Inflammatory macrophage (primary cell): Measurements from ENCODE around the gene FAM120AOS.

Source experiments
- DNase-seq, 2 donors: peaks; one replicate each; pipeline ENCODE4 v3.0.0-alpha.2; 2020 to 2022
- total RNA-seq, 18 experiments: gene quantifications; one replicate each; lab custom pipeline; 2026; ENCODE audit warnings: mixed read lengths in 6 of 18, inconsistent platforms in 2 of 18; lab: John Stamatoyannopoulos, UW

Gene FAM120AOS
- total RNA-seq, result 35.4 to 69.9 (median 52.4) reads per million in 18 experiments

DNA sequence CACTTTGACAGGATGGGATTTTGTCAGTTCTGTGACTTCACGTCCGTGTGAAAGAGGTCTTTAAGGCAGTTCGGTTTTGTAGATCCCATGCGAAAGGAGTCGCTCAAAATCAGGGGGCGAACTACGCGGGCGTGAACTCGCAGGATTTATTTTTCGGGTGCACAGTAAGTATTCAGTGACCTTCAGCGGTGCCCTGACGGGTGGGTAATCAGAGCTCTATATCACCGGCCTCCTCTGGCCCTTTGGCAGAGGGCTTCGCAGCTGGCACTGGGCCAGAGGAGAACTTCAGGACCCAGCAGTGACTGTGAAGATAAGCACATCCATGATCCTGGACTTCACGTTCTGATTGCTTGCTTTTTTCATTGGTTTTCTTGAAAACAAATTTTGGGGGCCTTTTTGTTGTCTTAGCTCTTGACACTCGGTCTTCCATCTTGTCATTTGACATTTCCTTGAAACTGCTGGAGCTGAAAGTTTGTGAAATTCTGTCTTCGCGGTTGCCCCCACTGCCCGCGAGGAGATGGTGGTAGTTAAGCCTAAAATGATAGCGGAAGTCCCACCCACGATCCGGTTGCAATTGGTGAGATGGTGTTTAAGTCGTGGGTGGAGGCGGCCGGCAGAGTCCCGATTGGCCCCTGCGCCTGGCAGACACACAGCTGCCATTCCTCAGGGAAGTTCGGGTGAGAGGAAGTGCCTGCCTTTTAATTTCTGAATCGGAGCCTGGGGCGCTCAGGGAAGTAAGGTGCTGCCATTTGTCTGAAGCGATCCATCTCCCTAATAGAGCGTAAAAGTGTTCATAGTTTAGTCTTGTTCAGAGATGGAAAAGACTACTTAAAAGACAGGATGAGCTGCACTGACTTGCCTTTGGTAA is at the start of gene FAM120AOS:
TSS of gene FAM120AOS (minus strand) at position 535 of the 868 bp plus-strand sequence. CDS start 872 bp downstream, outside the sequence.
- peak; percentile 96 to 99 for DNase-seq

GRCh38 chr9:93501406-93501805 is 48.0 kb upstream of the FAM120AOS start:
- no peak for DNase-seq

DNA sequence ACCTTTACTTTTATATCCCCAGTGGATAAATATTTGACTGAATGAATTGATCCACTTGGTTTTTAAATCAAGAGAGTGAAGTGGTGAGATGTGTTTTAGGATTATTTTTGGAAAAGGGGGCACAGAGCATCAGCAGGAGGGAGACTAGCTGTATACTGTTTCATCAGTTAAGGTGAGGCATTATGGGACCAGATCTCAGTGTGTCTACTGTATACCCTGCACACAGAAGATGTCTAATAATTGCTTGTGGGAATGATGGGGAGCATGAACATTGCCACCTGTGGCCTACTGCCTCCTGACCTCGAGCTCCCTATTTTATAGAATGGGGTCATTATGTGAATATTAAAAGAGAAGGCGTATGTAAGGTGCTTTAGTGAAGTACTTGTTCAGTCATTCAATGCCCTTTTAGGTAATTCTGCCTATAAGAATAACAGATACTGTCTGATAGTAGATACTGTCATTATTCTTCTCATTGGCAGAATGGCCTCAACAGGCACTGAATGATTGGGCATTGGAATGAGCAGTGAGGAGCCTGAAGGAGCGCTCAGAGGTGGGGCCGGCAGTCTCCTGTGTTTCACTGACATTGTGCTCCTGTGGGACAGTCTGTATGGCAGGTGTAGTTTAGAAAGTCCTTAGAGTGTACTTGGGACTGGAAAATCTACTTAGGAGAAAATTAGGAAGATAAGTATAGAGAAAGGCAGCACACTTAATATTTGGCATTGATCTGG is 47.4 kb upstream of the FAM120AOS start:
- no peak for DNase-seq

- DNase-seq, result no peak
Measured at GRCh38 chr9:93496285-93496684, 42.9 kb upstream of the FAM120AOS start.

- DNase-seq, result no peak
Measured at GRCh38 chr9:93493949-93494348, 40.6 kb upstream of the FAM120AOS start.

GRCh38 chr9:93492327-93492726 is 38.9 kb upstream of the FAM120AOS start:
- no peak for DNase-seq

- DNase-seq, result no peak
Measured at GRCh38 chr9:93491593-93492232, 38.3 kb upstream of the FAM120AOS start.

DNA sequence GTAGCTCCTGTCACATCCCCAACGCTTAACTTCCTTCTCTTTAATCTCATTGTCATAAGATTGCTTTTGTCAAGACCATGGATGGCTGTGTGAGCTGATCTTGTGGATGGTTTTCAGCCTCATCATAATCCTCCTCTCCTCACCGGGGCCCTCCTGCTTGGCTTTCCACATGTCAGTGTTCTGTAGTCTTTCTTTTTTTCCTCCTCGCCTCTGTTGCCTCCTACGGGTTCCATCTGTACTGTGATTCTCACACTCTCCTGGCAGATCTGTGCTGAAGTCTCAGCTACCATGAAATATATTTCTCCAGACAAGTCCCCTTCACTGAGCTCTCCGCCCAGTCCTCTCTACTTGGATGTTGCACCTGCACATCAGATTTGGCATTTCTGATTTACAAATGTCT is 34.9 kb upstream of the FAM120AOS start:
- no peak for DNase-seq

- DNase-seq, result no peak
Measured at GRCh38 chr9:93486268-93486667, 32.9 kb upstream of the FAM120AOS start.

DNA sequence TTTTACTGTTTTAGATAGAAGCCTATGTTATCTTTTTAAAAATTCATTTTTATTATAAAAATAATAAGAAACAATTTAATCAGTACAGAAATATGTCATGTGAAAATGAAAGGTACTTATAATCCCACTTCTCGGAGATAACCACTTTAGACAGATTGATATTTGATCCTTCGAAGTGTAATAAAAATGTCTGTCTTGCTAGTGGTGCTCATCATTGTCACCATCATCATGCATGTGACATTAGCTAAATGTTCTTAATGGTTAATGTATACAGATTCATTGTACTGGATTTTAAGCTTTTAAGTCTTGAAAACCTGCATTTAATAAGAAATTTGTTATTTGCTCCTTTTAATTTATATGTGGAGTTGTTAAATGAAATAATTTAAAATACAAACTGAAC is 30.1 kb upstream of the FAM120AOS start:
- DNase-seq, result no peak

- DNase-seq, result no peak
Measured at GRCh38 chr9:93480728-93481324, 27.4 kb upstream of the FAM120AOS start.

DNA sequence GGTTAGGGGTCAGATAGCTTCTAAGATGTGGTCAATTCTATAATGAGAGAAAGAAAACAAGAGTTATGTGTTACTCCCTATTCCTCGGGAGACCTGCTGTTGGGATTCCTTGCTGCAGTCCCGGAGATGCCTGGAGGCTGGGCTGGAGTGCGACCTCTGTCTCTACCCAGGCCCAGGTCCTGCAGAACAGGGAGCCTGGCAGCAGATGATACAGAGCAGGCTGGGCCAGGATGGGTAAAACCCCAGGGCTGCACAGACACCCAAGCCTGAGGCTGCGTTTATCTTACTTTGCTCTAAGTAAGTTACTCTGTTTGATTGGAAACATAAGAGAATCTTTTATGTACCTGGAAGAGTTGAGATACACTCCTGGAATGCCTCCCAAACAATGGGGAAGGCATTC is 26.9 kb upstream of the FAM120AOS start:
- no peak for DNase-seq

DNA sequence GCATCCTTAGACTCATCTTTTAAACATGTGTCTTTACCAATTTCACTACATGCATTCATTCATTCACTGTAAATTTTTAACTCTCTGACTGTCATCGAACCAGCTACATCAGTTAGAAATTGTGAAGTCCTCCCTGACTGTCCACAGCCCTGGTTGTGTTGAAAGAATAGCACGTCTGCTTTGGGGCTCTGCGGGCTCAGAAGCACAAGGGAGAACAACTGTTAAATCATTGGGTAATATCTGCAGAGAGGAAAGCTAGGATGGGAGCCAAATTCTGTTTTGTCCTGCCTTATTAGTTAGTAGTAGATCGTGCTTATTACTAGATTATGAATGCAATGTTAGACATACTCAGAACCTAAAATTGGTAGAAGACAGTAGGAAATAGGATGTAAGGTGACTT is 26.3 kb upstream of the FAM120AOS start:
- DNase-seq, result no peak

DNA sequence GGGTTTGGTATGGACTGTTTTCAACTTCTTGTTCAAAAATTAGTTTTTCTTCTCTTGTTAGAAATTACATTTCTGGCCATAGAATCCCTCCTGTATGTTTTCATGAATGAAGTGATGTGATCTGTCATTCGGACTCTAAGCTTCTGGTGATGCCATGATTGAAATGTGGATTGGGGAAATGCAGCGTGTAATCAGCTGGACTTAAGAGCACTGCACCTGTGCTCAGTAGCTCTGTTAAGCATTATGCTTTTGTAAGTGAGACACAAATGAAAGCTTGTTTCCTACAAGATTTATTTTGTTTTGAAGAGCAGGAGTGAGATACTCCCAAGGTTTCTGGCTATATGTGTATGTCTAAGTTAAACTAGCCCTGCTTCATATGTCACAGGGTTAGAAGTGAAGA is 24.0 kb upstream of the FAM120AOS start:
- DNase-seq, result no peak

DNA sequence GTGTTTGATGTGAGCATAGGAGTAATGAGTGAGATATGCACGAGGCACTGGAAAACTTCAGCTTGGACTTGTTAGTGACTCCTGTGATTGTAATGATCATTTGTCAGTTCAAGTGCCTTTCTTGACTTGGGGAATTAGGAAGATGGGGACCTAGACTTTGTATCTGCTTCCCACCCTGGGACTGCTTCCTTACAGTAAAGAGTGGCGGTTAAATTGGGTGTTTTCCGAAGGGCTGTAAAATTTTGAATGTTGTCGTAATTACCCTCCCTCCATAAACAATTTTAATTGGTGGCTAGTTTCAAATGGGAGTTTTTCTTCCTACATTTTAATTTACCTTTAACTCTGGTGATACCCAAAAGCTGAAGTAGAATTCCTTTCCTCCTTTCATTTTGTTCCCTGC is 23.5 kb upstream of the FAM120AOS start:
- no peak for DNase-seq

- no peak for DNase-seq
Measured at GRCh38 chr9:93475856-93476255, 22.5 kb upstream of the FAM120AOS start.

- no peak for DNase-seq
Measured at GRCh38 chr9:93475108-93475507, 21.7 kb upstream of the FAM120AOS start.

DNA sequence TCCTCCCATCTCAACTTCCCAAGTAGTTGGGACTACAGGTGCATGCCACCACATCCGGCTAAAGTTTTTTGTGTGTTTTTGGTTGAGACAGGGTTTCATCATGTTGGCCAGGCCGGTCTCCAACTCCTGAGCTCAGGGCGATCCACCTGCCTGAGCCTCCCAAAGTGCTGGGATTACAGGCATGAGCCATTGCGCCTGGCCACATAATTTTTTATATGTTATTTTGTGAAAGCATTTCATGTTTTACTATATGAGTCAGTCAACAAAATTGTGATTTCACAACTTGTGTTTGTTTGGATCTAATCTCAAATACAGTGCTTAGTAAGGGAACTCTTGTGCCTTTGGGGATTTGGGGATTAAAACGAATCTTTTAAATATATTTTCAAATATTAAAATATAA is 20.0 kb upstream of the FAM120AOS start:
- no peak for DNase-seq

DNA sequence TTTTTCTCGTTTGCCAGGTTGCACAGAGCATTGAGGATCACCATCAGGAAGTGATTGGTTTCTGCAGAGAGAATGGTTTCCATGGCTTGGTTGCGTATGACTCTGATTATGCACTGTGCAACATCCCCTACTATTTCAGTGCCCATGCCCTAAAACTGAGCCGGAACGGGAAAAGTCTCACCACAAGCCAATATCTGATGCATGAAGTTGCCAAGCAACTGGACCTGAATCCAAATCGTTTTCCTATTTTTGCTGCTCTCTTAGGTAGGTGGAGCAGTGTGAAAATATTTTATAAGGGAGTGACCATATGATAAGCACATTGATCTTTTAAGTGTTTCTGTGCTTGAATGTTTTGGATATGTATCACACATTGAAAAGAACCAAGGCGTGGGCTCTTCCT is 17.7 kb upstream of the FAM120AOS start:
- DNase-seq, result no peak

- DNase-seq, result no peak
Measured at GRCh38 chr9:93470391-93470790, 17.0 kb upstream of the FAM120AOS start.

DNA sequence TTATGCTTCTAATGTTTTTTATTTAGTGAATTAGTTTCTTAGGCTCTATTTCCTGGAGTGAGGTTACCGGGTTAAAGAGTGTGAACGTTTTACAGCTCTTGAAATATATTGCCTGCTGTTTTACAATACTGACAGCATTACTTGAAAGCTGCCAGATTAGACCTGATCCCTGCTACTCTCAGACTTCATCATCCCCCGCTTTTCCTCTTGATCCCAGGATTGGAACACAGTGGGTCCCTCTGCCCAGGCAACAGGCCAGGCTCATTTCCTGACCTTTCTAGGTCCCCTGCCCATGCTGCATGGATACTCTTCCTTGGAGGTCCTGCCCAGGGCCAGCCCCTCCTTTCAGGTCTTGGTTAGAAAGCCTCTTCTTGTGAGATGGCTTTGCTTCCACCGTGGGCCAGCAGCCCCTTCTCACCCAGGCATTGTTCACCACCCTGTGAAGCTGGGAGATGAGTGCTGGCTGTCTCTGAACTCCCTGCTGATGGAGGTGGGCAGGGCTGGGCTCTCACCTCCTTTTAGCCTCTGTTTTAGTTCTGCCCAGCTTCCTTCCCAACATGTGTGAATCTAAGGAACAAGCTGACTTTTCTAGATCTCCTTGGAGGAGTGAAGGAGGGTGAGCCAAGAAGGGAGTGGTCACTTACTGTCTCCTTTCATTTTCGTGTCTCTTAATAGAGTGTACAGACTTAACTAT is 15.5 kb upstream of the FAM120AOS start:
- no peak for DNase-seq

GRCh38 chr9:93467462-93467861 is 14.1 kb upstream of the FAM120AOS start:
- no peak for DNase-seq
